ENCODE data around the gene RAD54L2. TPM values are rescaled to one million over a fixed set of nuclear protein-coding genes. Genes with fewer than 3 reads are reported as not detected.

RAD54L2 gene, protein sequence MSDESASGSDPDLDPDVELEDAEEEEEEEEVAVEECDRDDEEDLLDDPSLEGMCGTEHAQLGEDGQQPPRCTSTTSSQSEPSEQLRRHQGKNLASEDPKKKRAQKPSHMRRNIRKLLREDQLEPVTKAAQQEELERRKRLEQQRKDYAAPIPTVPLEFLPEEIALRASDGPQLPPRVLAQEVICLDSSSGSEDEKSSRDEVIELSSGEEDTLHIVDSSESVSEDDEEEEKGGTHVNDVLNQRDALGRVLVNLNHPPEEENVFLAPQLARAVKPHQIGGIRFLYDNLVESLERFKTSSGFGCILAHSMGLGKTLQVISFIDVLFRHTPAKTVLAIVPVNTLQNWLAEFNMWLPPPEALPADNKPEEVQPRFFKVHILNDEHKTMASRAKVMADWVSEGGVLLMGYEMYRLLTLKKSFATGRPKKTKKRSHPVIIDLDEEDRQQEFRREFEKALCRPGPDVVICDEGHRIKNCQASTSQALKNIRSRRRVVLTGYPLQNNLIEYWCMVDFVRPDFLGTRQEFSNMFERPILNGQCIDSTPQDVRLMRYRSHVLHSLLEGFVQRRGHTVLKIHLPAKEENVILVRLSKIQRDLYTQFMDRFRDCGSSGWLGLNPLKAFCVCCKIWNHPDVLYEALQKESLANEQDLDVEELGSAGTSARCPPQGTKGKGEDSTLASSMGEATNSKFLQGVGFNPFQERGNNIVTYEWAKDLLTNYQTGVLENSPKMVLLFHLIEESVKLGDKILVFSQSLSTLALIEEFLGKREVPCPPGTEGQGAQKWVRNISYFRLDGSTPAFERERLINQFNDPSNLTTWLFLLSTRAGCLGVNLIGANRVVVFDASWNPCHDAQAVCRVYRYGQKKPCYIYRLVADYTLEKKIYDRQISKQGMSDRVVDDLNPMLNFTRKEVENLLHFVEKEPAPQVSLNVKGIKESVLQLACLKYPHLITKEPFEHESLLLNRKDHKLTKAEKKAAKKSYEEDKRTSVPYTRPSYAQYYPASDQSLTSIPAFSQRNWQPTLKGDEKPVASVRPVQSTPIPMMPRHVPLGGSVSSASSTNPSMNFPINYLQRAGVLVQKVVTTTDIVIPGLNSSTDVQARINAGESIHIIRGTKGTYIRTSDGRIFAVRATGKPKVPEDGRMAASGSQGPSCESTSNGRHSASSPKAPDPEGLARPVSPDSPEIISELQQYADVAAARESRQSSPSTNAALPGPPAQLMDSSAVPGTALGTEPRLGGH (N-terminal part only)
- 16.0 and 18.5 TPM in 2 replicates for total RNA-seq

DNA sequence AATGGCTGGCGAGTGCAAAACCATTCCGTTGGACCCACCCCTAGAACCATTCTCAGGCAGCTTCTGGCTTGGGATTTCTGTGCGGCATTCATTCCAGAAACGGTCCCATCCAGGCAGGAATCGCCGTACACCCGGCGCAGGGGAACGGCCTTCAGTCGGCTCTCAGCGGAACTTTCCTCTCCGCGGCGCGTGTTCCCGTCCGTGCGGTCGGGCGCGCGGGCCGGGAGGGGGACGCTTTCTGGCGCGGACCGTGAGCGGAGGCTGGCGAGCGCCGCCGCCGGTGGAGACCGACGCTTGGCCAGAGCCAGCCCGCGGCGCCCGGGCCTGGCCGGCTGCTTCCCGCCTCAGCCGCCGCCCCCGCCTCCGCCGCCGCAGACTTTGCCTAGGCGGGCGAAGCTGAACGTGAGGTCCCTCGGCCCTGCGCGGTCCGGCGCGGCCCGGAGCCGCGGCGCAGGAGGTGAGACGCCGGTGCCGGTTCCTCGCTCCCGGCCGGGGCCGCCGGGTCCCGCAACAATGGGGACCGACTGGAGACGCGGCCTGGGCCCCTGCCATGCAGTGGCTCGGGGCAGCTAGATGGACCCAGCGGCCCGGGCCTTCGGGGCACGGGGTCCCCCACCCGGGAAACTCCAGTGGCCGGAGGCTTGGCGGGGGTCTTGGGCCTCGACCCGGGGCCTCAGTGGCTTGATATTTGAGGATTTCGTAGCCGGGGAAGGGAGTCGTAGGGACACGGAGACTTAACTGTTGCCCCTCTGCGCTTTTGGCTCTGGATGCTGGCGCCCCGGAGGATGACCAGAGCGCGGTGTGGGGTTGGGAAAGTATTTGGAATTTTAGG is at the start of gene RAD54L2:
TSS of gene RAD54L2 (plus strand) at position 261 of the 832 bp plus-strand sequence. CDS start 51,702 bp downstream, outside the sequence.

Other genes starting within 250 kb of the RAD54L2 start
- gene MANF, start 153.4 kb upstream of the RAD54L2 start, total RNA-seq: 136 and 150 TPM in 2 replicates
- gene RBM15B, start 147.4 kb upstream of the RAD54L2 start, total RNA-seq: 35.4 and 35.9 TPM in 2 replicates
- 15.6 and 15.7 TPM in 2 replicates for gene DCAF1, start 38.7 kb upstream of the RAD54L2 start, total RNA-seq
- 30.9 and 37.5 TPM in 2 replicates for gene TEX264, start 132.5 kb downstream of the RAD54L2 start, total RNA-seq
- gene GRM2, start 168.3 kb downstream of the RAD54L2 start, total RNA-seq: 0.09 TPM in 2 replicates
- not detected in 2 replicates for gene IQCF6, start 240.5 kb downstream of the RAD54L2 start, total RNA-seq